IPS-18c (cell line): ENCODE results near the gene FRMD3.

Experiments used
- H3K4me3 ChIP-seq: 2 replicates; pipeline ENCODE4 v1.7.0; 2013; ENCODE audit warnings: low read depth, mild to moderate bottlenecking, low read length, moderate library complexity; ENCODE audit not compliant: insufficient read depth
- H3K9me3 ChIP-seq: one replicate; pipeline ENCODE4 v1.6.1; 2013; ENCODE audit warnings: mild to moderate bottlenecking, low read length, moderate library complexity; ENCODE audit not compliant: control insufficient read depth, insufficient read depth

Gene FRMD3

DNA sequence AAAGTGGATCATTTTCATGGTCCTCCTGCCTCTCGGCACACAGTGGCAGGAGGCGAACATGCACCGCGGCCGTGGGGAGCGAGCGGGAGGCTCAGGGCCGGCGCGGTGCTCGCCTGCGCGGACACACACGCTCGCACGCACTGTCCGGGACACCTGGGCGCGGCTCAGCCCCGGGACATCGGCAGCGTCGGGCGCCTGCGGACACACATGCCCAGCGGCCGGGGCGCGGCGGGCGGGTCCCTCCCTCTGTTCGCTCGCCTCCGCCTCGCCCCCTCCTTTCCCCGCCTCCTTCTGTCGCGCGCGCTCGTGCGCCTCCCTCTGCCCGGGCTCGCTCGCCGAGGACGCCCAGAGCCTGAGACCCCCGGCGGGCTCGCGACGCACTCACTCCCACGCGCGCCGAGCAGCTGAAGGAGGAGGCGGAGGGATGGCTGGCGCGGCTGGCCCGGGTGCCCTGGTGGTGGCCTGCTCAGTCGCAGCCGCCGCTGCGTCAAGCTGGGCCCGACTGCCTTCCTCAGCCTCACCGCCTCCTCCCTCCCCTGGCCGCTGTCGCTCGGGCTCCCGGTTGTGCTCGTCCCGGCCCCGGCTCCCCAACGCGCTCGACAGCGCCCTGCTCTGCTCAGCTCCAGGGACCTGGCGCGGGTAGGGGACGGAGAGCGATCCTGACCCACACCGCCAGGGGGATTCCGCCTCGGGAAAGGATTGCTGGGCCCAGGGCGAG is at the start of gene FRMD3:
FRMD3 (minus strand) TSS at position 230 of the 718 bp plus-strand sequence; CDS start at position 60, 170 bp downstream.
- peak within 1 kb of the TSS; percentile 64 for H3K4me3 ChIP-seq
- H3K9me3 ChIP-seq = no peaks in the 10 kb centered on the region

DNA sequence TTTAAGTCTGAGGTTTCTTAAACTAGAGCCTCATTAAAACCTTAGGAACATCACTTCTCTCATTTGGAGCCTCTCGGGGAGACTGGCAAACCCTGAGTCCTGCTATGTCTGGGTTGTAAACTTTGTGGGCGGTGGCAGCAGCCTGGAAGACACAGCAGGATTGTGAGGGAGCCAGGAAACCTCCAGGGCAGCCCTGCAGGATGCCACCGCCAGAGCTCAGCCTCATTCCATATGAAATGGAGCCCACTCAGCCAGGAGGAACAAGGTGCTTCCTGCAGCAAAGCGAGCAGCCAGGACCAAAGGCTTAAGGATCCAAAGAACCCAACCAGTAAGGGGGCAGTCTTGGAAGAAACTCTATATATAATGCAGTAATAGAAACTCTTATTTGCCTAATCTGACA is 46.8 kb upstream of the FRMD3 start:
- H3K9me3 ChIP-seq = no peaks in the 10 kb centered on the region
- no peak overlapping the region for H3K4me3 ChIP-seq

DNA sequence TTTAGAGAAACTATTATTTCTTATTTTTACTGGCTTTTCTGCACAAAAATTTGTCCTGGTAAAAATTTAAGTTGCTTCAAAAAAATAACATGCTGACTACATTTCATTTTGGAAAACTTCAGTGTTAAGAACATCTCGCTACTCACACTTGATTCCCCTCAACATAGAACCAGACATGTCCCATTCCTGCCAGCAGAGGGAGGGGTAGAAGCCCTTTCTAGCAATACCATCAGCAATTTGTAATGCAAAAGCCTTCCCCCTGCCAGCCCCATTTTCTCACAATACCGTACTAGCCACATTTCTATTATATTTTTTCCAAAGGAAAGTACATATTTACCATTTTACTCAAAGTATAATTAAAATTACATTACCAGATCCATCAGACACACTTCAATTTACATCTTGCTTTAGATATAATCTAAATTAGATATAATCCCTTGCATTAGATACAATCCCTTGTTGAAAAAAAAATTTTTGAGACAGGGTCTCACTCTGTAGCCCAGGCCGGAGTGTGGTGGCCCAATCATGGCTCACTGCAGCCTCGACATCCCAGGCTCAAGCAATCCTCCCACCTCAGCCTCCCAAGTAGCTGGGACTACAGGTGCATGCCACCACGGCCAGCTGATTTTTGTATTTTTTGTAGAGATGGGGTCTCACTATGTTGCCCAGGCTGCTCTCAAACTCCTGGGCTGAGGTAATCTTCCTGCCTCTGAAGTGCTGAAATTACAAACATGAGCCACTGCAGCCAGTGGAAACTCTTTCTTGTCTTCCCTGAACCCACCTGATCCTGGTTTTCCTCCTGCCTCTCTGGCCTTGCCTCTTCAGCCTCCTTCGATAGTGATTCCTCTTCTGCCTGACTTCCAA is 45.2 kb upstream of the FRMD3 start:
- Histone ChIP-seq H3K9me3 (no peaks in the 10 kb centered on the region), H3K4me3 (no peak overlapping the region)

DNA sequence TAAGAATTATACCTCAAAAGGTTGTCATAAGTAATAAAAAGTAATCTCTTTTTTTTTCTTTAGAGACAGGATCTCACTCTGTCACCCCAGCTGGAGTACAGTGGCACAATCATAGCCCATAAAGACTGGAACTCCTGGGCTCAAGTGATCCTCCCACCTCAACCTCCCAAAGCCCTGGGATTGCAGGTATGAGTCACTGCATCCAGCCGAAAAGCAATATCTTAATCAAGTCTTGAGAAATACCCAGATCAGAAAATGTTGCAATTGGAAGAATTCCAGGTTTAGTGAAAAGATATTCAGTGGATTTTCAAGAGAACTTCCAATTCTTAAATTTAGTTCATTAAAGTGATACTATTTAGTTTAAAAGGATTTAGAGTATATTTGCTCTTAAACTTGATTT is 43.8 kb upstream of the FRMD3 start:
- Histone ChIP-seq H3K9me3 (no peaks in the 10 kb centered on the region), H3K4me3 (no peak overlapping the region)

GRCh38 chr9:83574482-83574881 is 36.3 kb upstream of the FRMD3 start:
- Histone ChIP-seq H3K9me3 (no peaks in the 10 kb centered on the region), H3K4me3 (no peak overlapping the region)

- Histone ChIP-seq H3K4me3 (no peak overlapping the region), H3K9me3 (no peaks in the 10 kb centered on the region)
These were observed 34.3 kb upstream of the FRMD3 start for GRCh38 chr9:83572524-83572923.

DNA sequence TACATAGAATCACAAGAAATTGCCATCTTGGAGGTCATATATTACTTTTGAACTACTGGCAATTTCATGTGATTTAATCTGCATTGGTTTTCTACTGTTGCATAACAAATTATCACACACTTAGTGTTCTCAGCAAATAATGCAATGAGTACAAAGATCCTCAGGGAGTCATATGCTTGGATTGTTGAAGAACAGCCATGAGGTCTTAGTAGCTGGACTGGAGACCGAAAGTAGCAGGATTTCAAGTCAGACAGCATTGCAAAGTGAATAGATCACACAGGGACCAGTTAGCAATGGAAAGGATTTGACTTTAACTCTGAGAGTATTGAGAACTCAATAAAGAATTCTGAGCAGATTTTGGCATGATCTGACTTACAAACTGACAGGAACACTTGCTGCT is 32.2 kb upstream of the FRMD3 start:
- H3K9me3 ChIP-seq = peaks cover 2% of the 10 kb centered on the region

GRCh38 chr9:83569326-83569725 is 31.1 kb upstream of the FRMD3 start:
- H3K4me3 ChIP-seq = no peak overlapping the region

More for the DNA sequence above, 32.2 kb upstream of the FRMD3 start:
- H3K4me3 ChIP-seq = no peak overlapping the region

DNA sequence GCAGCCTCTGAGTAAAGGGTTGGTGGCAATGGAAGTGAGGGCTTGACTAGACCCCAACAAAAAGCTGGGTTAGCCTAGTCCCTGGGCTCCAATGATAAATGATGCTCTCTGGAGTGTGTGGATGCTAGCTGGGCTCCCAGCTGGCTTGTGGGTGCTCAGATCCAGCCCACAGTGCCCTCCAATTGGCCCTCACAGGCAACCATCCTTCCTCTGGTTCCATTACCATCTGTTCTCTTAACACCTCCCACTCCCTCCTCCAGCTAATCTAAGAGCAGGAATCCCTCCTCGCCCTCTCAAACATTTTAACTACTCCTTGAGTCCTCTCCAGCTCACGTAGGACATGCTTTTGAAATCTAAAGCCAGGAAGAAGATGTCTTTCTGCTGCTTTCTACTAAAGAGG is 25.2 kb upstream of the FRMD3 start:
- peaks cover 2% of the 10 kb centered on the region for H3K9me3 ChIP-seq
- H3K4me3 ChIP-seq = no peak overlapping the region

More at GRCh38 chr9:83569326-83569725, 31.1 kb upstream of the FRMD3 start:
- H3K9me3 ChIP-seq = peaks cover 2% of the 10 kb centered on the region

DNA sequence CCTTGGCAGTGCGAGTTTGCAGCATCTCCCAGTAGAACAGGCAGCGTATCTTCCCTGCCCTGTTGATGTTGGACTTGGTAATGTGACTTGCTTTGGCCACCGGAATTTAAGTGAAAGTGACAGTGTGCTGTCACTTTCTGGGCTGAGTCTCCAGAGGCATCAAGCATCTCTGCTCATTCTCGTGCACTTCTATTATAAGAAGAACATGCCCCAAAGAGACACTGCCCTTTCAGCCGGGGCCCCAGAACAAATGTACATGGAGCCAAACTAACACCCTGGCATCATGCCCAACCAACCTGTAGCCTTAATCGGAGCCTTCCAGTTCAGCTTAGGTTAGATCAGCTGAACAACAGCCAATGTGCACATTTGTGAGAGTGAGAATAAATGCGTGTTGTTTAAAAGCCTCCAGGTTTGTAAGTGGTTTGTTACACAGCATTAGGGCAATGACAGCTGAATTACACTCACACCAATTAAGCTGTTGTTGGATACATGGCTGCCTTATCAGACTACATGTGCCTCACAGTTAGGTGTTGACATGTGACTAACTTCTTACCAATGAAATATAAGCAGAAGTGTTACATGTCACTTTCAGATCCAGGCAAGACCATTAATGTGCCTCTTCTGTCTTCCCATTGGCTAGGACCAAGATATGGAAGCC is 22.1 kb upstream of the FRMD3 start:
- no peak overlapping the region for H3K4me3 ChIP-seq

DNA sequence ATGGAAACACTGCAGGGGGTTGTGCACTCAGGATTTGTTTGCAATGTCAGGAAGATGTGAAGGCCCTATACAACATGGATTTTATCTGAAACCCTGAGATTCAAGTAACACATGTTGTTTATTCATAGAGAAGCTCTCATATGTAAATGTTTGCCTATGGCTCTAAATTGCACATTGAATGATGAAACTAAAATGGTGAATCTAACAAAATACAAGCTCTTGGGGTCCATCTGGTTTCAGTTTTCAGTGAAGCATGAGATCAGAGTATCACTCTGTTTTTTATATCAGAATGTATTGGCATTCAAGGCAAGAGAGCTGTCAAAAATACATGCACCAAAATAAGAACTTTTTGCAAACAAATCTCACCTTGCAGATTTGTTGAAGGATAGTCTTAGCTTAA is 19.6 kb upstream of the FRMD3 start:
- Histone ChIP-seq H3K4me3 (no peak overlapping the region), H3K9me3 (no peaks in the 10 kb centered on the region)

More for the DNA sequence above, 22.1 kb upstream of the FRMD3 start:
- no peaks in the 10 kb centered on the region for H3K9me3 ChIP-seq

- no peak overlapping the region for H3K4me3 ChIP-seq
- no peaks in the 10 kb centered on the region for H3K9me3 ChIP-seq
These were observed 19.1 kb upstream of the FRMD3 start for GRCh38 chr9:83557317-83557716.

- no peaks in the 10 kb centered on the region for H3K9me3 ChIP-seq
These were observed 16.1 kb upstream of the FRMD3 start for GRCh38 chr9:83554278-83554677.

GRCh38 chr9:83544002-83544698 is 5.9 kb upstream of the FRMD3 start:
- Histone ChIP-seq H3K9me3 (no peaks in the 10 kb centered on the region), H3K4me3 (no peak overlapping the region)

More at GRCh38 chr9:83554278-83554677, 16.1 kb upstream of the FRMD3 start:
- H3K4me3 ChIP-seq = no peak overlapping the region

DNA sequence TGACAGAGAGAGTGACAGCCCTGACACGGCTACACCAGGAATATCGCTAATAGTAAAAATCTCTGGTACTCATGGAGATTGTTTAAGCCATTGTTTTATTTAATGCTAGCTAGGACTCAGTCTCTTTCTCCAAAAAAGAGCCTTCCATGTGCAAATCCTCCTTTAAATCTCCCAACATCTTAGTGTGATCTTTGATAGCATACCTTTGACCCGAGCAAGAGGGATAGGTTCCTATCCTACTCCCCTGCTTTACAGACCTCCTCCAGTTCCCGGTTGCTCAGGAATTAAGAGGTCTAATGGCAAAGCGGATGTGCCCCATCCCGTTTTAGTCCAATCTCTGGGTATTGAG is 663 bp upstream of the FRMD3 start:
- peak overlapping the region; percentile 64 for H3K4me3 ChIP-seq
- H3K9me3 ChIP-seq = no peaks in the 10 kb centered on the region

- H3K4me3 ChIP-seq = peak overlapping the region; percentile 64
- H3K9me3 ChIP-seq = no peaks in the 10 kb centered on the region
These were observed 650 bp downstream of the FRMD3 start for GRCh38 chr9:83537331-83538171.
